Neutrophil (primary cell): ENCODE measurements around the gene CORO2A.

Source experiments
- H3K27ac ChIP-seq: fragments of 200-600 bp; sonication (generic); 2 replicates; pipeline ENCODE4 v1.5.1; 2016; ENCODE audit warnings: mild to moderate bottlenecking, moderate library complexity
- H3K27me3 ChIP-seq: fragments of 200-600 bp; sonication (generic); 2 replicates; pipeline ENCODE4 v1.6.0; 2016; ENCODE audit warnings: mild to moderate bottlenecking
- H3K36me3 ChIP-seq: fragments of 200-600 bp; sonication (generic); 2 replicates; pipeline ENCODE4 v1.5.1; 2017
- H3K4me1 ChIP-seq, 2 experiments: fragments of 200-600 bp in 1 of 2; sonication (generic) in 1 of 2; 1 replicate in 1 of 2; 2 replicates in 1 of 2; pipeline versions ENCODE4 v1.5.1 to v1.6.1; 2013 to 2016; ENCODE audit warnings: low read depth in 1 of 2, low read length in 1 of 2, mild to moderate bottlenecking in 1 of 2, moderate library complexity in 1 of 2; ENCODE audit not compliant: control insufficient read depth in 1 of 2, insufficient read depth in 1 of 2
- H3K4me3 ChIP-seq, 2 experiments: fragments of 200-600 bp in 1 of 2; sonication (generic) in 1 of 2; 1 replicate in 1 of 2; 2 replicates in 1 of 2; pipeline ENCODE4 v1.5.1; 2013 to 2016; ENCODE audit warnings: low read depth in 1 of 2, low read length in 1 of 2, mild to moderate bottlenecking in 1 of 2, moderate library complexity in 1 of 2
- H3K9me3 ChIP-seq: fragments of 200-600 bp; sonication (generic); 2 replicates; pipeline ENCODE4 v1.5.1; 2016
- TF ChIP-seq, protein P1 (sequence below): fragments of 200-600 bp; sonication (generic); IDR thresholded peaks from 2 replicates; pipeline ENCODE4 v1.5.1; 2016; ENCODE audit warnings: antibody characterized with exemption

CORO2A gene

DNA sequence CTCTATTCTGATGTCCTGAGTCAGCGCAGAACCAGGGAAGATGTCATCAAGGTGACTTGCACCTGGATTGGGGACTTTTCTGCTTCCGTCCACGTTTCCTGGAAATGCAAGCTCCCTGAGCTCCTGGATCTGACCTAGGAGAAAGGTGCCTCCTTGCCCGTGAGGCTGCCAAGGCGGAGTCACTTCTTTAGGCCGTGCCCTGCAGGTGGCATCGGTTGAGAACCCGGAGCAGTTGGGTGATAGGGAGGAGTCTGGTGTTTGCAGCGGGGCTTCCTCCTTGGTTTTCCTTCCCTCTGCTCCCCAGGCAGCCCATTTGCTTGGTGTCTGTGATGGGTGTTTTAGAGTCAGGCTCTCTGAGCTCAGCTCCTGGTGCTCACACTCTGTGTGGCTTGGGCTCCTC is 120.7 kb downstream of the CORO2A start:
- Histone ChIP-seq H3K36me3 (peaks cover 4% of the 10 kb centered on the region), H3K4me1 (peaks cover 25 to 26% of the 10 kb centered on the region in 2 experiments), H3K27ac (peak overlapping the region; percentile 22), H3K9me3 (no peaks in the 10 kb centered on the region), H3K27me3 (no peaks in the 10 kb centered on the region), H3K4me3 (no peak overlapping the region)
- TF ChIP-seq, protein P1, sequence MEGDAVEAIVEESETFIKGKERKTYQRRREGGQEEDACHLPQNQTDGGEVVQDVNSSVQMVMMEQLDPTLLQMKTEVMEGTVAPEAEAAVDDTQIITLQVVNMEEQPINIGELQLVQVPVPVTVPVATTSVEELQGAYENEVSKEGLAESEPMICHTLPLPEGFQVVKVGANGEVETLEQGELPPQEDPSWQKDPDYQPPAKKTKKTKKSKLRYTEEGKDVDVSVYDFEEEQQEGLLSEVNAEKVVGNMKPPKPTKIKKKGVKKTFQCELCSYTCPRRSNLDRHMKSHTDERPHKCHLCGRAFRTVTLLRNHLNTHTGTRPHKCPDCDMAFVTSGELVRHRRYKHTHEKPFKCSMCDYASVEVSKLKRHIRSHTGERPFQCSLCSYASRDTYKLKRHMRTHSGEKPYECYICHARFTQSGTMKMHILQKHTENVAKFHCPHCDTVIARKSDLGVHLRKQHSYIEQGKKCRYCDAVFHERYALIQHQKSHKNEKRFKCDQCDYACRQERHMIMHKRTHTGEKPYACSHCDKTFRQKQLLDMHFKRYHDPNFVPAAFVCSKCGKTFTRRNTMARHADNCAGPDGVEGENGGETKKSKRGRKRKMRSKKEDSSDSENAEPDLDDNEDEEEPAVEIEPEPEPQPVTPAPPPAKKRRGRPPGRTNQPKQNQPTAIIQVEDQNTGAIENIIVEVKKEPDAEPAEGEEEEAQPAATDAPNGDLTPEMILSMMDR = no peak
